ENCODE results near the gene TSPEAR.

DNA sequence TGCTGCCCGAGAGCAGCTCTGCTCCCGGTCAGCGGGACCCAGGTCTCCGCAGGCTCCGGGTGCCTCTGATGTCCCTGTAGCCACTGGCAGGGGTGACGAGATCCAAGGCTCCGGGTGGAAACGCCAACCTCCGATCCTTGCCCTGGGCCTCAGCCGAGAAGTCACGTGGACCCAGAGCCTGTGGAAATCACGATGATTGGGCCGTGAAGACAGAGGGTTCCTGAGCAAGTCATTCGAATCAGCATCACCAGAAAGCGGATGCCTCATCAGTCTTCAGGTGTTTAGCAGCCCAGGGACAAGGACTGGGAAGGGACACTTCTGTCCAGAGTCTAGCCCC is 243.5 kb downstream of the TSPEAR start:
- TF ChIP-seq, protein P1, sequence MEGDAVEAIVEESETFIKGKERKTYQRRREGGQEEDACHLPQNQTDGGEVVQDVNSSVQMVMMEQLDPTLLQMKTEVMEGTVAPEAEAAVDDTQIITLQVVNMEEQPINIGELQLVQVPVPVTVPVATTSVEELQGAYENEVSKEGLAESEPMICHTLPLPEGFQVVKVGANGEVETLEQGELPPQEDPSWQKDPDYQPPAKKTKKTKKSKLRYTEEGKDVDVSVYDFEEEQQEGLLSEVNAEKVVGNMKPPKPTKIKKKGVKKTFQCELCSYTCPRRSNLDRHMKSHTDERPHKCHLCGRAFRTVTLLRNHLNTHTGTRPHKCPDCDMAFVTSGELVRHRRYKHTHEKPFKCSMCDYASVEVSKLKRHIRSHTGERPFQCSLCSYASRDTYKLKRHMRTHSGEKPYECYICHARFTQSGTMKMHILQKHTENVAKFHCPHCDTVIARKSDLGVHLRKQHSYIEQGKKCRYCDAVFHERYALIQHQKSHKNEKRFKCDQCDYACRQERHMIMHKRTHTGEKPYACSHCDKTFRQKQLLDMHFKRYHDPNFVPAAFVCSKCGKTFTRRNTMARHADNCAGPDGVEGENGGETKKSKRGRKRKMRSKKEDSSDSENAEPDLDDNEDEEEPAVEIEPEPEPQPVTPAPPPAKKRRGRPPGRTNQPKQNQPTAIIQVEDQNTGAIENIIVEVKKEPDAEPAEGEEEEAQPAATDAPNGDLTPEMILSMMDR (conservative IDR thresholded peaks at IDR 0.05; ENCODE audit: low read length), result no peak
- TF ChIP-seq EZH2phosphoT487 (IDR thresholded peaks at IDR 0.05; ENCODE audit: borderline replicate concordance, low read depth, low read length), result no peak

All from OCI-LY7 (cell line).